H1 (cell line): Measurements from ENCODE around the gene DNAI2. TPM values are rescaled to one million over a fixed set of nuclear protein-coding genes. Genes with fewer than 3 reads are reported as not detected.
A peak's percentile ranks its signal among the peaks of the same experiment; 100 is the strongest.

ENCODE experiments used
- CHD1 ChIP-seq: IDR thresholded peaks from 2 replicates; pipeline ENCODE4 v1.6.1; 2012; ENCODE audit warnings: low read depth, low read length, improper control_type of control experiment
- EGR1 ChIP-seq: IDR thresholded peaks from 2 replicates; pipeline ENCODE4 v1.6.1; 2011; ENCODE audit warnings: low read depth, low read length, borderline replicate concordance
- FOSL1 ChIP-seq: IDR thresholded peaks from 2 replicates; pipeline ENCODE4 v1.6.1; 2011; ENCODE audit warnings: mild to moderate bottlenecking, low read depth, low read length, moderate library complexity; ENCODE audit not compliant: insufficient read depth
- HDAC2 ChIP-seq, 2 experiments: fragments of 300-600 bp in 1 of 2; sonication (generic) in 1 of 2; IDR thresholded peaks; 2 replicates each; pipeline ENCODE4 v1.6.1; 2011 to 2012; ENCODE audit warnings: low read depth in 2 of 2, low read length in 2 of 2, mild to moderate bottlenecking in 2 of 2, moderate library complexity in 2 of 2, borderline replicate concordance in 1 of 2, inconsistent platforms in 1 of 2
- KDM5A ChIP-seq: fragments of 200-600 bp; IDR thresholded peaks from 2 replicates; pipeline ENCODE4 v1.7.1; 2012; ENCODE audit warnings: mild to moderate bottlenecking, low read length, inconsistent platforms, mixed read lengths
- POU5F1 ChIP-seq: IDR thresholded peaks from 2 replicates; pipeline ENCODE4 v1.6.1; 2011; ENCODE audit warnings: low read depth, mild to moderate bottlenecking, low read length, moderate library complexity
- RBBP5 ChIP-seq: IDR thresholded peaks from 2 replicates; pipeline ENCODE4 v1.7.1; 2012; ENCODE audit warnings: low read depth, mild to moderate bottlenecking, inconsistent platforms, low read length, moderate library complexity, borderline replicate concordance
- RXRA ChIP-seq: IDR thresholded peaks from 2 replicates; pipeline ENCODE4 v1.6.1; 2011; ENCODE audit warnings: low read depth, mild to moderate bottlenecking, low read length, moderate library complexity; ENCODE audit not compliant: insufficient read depth
- TAF1 ChIP-seq: IDR thresholded peaks from 2 replicates; pipeline ENCODE4 v1.6.1; 2011; ENCODE audit warnings: mild to moderate bottlenecking, low read depth, low read length
- polyA plus RNA-seq, 7 experiments: library from polyadenylated mRNA; depleted of rRNA in 3 of 7; stranded (reverse) in 5 of 7; unstranded in 2 of 7; fragments of >200 nt in 5 of 7; fragments of 200-250 nt in 2 of 7; gene quantifications; 1 replicate in 5 of 7; 2 replicates in 1 of 7; 4 replicates in 1 of 7; pipeline versions ENCODE4 v1.2.1 to v1.2.3, GENCODE V29; 2011 to 2013; ENCODE audit warnings: missing spikeins in 2 of 7, mixed read lengths in 2 of 7
- total RNA-seq: library from RNA; stranded (reverse); fragmentation: NEBNext Ultra II Directional; extraction: Animal tissue kit (Norgen Biotek cat#: 25700); gene quantifications from 2 replicates; pipeline ENCODE4 v1.2.1, GENCODE V29; 2021
- TF ChIP-seq, protein P1 (sequence below): fragments of 300-600 bp; sonication (generic); IDR thresholded peaks from 2 replicates; pipeline ENCODE4 v1.7.1; 2012; ENCODE audit warnings: low read length, moderate library complexity, mild to moderate bottlenecking, inconsistent platforms; ENCODE audit not compliant: insufficient replicate concordance

DNAI2 gene
- total and polyA plus RNA-seq, 2 of the 8 experiments (the other 6 are each of a cell fraction or from before 2014, with no cell fraction given): 0.08 to 0.15 TPM

DNA sequence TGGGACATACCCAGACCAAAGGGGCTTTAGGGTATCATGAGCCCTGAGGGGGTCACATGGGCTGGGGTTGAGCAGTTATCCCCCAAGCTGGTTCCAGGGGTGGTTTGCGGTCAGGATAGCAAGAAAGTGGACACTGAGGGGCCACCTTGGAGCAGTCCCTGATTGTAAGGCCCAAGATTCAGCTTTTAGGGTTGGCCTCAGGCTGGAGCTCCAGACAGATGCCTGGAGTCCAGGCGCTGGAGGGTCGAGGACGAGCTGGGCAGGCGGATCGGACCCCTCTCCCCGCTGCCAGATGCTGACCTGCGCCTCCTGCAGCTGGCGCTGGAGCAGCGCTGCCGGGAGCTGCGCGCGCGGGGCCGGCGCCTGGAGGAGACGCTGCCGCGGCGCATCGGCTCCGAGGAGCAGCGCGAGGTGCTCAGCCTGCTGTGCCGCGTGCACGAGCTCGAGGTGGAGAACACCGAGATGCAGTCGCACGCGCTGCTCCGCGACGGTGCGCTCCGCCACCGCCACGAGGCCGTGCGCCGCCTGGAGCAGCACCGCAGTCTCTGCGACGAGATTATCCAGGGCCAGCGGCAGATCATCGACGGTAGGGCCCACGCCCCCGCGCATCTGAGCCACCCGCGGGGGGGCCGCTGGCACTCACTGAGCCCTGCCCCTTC lies 77.6 kb downstream of the DNAI2 start (continued):
- TF ChIP-seq RBBP5 (peak; percentile 65; the same call in 1 of the 2 replicates), TAF1 (no peak), HDAC2 (IDR thresholded peaks at IDR 0.05; ENCODE audit: borderline replicate concordance in 1 of 2, low read depth in 2 of 2, low read length in 2 of 2) (0 out of 4 replicates have a peak, but pooled peaks of 1 of the 2 experiments have one; percentile 75), CHD1 (no peak), KDM5A (no peak), EGR1 (0 out of 2 replicates have a peak, but pooled peaks have one; percentile 7), FOSL1 (no peak), RXRA (no peak), POU5F1 (no peak)
- TF ChIP-seq, protein P1, sequence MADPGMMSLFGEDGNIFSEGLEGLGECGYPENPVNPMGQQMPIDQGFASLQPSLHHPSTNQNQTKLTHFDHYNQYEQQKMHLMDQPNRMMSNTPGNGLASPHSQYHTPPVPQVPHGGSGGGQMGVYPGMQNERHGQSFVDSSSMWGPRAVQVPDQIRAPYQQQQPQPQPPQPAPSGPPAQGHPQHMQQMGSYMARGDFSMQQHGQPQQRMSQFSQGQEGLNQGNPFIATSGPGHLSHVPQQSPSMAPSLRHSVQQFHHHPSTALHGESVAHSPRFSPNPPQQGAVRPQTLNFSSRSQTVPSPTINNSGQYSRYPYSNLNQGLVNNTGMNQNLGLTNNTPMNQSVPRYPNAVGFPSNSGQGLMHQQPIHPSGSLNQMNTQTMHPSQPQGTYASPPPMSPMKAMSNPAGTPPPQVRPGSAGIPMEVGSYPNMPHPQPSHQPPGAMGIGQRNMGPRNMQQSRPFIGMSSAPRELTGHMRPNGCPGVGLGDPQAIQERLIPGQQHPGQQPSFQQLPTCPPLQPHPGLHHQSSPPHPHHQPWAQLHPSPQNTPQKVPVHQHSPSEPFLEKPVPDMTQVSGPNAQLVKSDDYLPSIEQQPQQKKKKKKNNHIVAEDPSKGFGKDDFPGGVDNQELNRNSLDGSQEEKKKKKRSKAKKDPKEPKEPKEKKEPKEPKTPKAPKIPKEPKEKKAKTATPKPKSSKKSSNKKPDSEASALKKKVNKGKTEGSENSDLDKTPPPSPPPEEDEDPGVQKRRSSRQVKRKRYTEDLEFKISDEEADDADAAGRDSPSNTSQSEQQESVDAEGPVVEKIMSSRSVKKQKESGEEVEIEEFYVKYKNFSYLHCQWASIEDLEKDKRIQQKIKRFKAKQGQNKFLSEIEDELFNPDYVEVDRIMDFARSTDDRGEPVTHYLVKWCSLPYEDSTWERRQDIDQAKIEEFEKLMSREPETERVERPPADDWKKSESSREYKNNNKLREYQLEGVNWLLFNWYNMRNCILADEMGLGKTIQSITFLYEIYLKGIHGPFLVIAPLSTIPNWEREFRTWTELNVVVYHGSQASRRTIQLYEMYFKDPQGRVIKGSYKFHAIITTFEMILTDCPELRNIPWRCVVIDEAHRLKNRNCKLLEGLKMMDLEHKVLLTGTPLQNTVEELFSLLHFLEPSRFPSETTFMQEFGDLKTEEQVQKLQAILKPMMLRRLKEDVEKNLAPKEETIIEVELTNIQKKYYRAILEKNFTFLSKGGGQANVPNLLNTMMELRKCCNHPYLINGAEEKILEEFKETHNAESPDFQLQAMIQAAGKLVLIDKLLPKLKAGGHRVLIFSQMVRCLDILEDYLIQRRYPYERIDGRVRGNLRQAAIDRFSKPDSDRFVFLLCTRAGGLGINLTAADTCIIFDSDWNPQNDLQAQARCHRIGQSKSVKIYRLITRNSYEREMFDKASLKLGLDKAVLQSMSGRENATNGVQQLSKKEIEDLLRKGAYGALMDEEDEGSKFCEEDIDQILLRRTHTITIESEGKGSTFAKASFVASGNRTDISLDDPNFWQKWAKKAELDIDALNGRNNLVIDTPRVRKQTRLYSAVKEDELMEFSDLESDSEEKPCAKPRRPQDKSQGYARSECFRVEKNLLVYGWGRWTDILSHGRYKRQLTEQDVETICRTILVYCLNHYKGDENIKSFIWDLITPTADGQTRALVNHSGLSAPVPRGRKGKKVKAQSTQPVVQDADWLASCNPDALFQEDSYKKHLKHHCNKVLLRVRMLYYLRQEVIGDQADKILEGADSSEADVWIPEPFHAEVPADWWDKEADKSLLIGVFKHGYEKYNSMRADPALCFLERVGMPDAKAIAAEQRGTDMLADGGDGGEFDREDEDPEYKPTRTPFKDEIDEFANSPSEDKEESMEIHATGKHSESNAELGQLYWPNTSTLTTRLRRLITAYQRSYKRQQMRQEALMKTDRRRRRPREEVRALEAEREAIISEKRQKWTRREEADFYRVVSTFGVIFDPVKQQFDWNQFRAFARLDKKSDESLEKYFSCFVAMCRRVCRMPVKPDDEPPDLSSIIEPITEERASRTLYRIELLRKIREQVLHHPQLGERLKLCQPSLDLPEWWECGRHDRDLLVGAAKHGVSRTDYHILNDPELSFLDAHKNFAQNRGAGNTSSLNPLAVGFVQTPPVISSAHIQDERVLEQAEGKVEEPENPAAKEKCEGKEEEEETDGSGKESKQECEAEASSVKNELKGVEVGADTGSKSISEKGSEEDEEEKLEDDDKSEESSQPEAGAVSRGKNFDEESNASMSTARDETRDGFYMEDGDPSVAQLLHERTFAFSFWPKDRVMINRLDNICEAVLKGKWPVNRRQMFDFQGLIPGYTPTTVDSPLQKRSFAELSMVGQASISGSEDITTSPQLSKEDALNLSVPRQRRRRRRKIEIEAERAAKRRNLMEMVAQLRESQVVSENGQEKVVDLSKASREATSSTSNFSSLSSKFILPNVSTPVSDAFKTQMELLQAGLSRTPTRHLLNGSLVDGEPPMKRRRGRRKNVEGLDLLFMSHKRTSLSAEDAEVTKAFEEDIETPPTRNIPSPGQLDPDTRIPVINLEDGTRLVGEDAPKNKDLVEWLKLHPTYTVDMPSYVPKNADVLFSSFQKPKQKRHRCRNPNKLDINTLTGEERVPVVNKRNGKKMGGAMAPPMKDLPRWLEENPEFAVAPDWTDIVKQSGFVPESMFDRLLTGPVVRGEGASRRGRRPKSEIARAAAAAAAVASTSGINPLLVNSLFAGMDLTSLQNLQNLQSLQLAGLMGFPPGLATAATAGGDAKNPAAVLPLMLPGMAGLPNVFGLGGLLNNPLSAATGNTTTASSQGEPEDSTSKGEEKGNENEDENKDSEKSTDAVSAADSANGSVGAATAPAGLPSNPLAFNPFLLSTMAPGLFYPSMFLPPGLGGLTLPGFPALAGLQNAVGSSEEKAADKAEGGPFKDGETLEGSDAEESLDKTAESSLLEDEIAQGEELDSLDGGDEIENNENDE: no peak
